GM19438 (cell line): ENCODE results near the gene ITPKC.

Experiments used
- ATAC-seq: cut with Tn5 transposase; IDR thresholded peaks from one replicate; pipeline ENCODE4 v1.9.1; 2021; ENCODE audit warnings: low read depth; ENCODE audit not compliant: unreplicated experiment

The ITPKC gene

DNA sequence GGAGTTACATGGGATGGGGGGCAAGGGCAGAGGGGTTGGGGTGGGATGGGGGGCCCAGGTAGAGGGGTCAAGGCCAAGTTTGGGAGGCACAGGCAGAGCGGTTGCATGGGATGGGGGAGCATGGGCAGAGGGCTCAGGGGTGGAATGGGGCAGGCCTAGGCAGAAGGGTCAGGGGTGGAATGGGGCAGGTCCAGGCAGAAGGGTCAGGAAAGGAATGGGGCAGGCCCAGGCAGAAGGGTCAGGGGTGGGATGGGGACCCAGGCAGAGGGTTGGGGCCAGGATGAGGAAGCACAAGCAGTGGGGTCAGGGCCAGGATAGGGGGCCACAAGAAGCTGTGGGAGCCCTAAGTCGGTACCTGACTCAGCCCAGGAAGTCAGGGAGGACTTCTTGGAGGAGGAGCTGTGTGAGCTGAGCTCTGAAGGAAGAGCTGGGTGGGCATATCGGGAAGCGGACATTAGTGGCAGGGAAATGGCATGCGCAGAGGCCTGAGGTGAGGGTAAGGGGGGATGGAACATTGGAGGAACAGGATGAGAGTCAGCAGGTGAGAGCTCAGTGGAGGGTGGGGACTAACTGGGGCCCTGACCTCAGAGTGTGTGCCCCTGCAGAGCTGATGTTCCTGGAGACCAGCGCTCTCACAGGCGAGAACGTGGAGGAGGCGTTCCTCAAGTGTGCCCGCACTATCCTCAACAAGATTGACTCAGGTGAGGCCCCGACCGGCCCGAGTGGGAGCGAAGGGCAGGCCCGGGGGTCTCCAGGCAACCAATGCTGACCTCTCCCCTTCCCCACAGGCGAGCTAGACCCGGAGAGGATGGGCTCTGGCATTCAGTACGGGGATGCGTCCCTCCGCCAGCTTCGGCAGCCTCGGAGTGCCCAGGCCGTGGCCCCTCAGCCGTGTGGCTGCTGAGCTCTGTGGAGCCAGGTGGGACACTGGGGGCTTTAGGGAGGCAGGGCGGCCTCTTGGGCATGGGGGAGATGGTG is 69.4 kb downstream of the ITPKC start:
- no peak for ATAC-seq
